AG10803 (cell line): ENCODE results near the gene ODF2.
"Not testable (repeated sequence)": the region's sequence is repeated elsewhere in the genome, so short reads cannot be mapped to it uniquely, and the experiment has no call there.

Experiments
- DNase-seq: peaks from one replicate; pipeline ENCODE4 v3.0.0; 2010; ENCODE audit warnings: low read depth
- H3K4me3 ChIP-seq: 2 replicates; pipeline ENCODE4 v1.5.1; 2011; ENCODE audit warnings: mild to moderate bottlenecking, low read length, control low read depth
- CTCF ChIP-seq: conservative IDR thresholded peaks from 2 replicates; pipeline ENCODE4 v1.5.1; 2011; ENCODE audit warnings: mild to moderate bottlenecking, low read length, control low read depth, inconsistent platforms

Gene ODF2

GRCh38 chr9:128419061-128419925, 36.5 kb upstream of the ODF2 start:
- TF ChIP-seq CTCF: no peak
- peak; percentile 45 for DNase-seq

GRCh38 chr9:128420060-128420650, 35.7 kb upstream of the ODF2 start:
- peak; percentile 54 for DNase-seq
- peak overlapping the region; percentile 92 for H3K4me3 ChIP-seq
- peak; percentile 53 for TF ChIP-seq CTCF

More at GRCh38 chr9:128419061-128419925, 36.5 kb upstream of the ODF2 start:
- H3K4me3 ChIP-seq: peak overlapping the region; percentile 92

- TF ChIP-seq CTCF: no peak; the same call in 1 of the 2 replicates
- peak within 1 kb of the TSS; percentile 92 for H3K4me3 ChIP-seq
- peak; percentile 37 for DNase-seq
These were observed 34.9 kb upstream of the ODF2 start, which contains the start of gene CERCAM for GRCh38 chr9:128420651-128421481. TSS of gene CERCAM (plus strand) at chr9:128420857. CDS start at chr9:128420878, 21 bp downstream.

- peak overlapping the region; percentile 92 for H3K4me3 ChIP-seq
- peak; percentile 69 for DNase-seq
- no peak for TF ChIP-seq CTCF
These were observed 34.3 kb upstream of the ODF2 start for GRCh38 chr9:128421482-128421996.

GRCh38 chr9:128422022-128422782, 33.6 kb upstream of the ODF2 start:
- peak overlapping the region; percentile 92 for H3K4me3 ChIP-seq
- DNase-seq: not testable (repeated sequence)

GRCh38 chr9:128422783-128423150, 33.0 kb upstream of the ODF2 start:
- DNase-seq: no peak
- TF ChIP-seq CTCF: no peak
- H3K4me3 ChIP-seq: no peak overlapping the region

GRCh38 chr9:128423356-128423755, 32.5 kb upstream of the ODF2 start:
- not testable (repeated sequence) for H3K4me3 ChIP-seq
- peak; percentile 20 for DNase-seq
